B cell (primary cell): Measurements from ENCODE around the gene CDK6. TPM values are rescaled to one million over a fixed set of nuclear protein-coding genes. Genes with fewer than 3 reads are reported as not detected.

Experiments
- ATAC-seq: fragments of 200-7000 bp; cut with Tn5 transposase; one replicate; pipeline ENCODE4 v1.10.0; 2021; ENCODE audit warnings: low read depth, mild to moderate bottlenecking, moderate number of reproducible peaks, moderate library complexity
- CTCF ChIA-PET: fragments of 350-600 bp; sonication (Branson Sonifier 250); formaldehyde crosslinking; loops from one replicate; lab custom pipeline; 2021; ENCODE audit warnings: antibody characterized with exemption, inconsistent platforms; lab: Charles Lee
- POLR2A ChIA-PET: fragments of 350-600 bp; sonication (Branson Sonifier 250); formaldehyde crosslinking; loops from one replicate; lab custom pipeline; 2021; ENCODE audit warnings: antibody characterized with exemption; lab: Charles Lee
- DNase-seq: peaks from one replicate; pipeline ENCODE4 v3.0.0; 2013
- H2AFZ ChIP-seq: 2 replicates; pipeline ENCODE4 v1.6.1; 2012; ENCODE audit warnings: mild to moderate bottlenecking, low read depth, low read length; ENCODE audit not compliant: insufficient read depth, poor library complexity, severe bottlenecking
- H3K27ac ChIP-seq, 2 donors: 1 replicate in 1 of 2; 2 replicates in 1 of 2; pipeline ENCODE4 v1.5.1; 2012 to 2013; ENCODE audit warnings: low read length in 2 of 2, mild to moderate bottlenecking in 2 of 2, moderate library complexity in 1 of 2
- H3K27me3 ChIP-seq, 4 experiments: fragments of 200-600 bp in 1 of 4; sonication (generic) in 1 of 4; replicated peaks in 1 of 4; 1 replicate in 2 of 4; 2 replicates in 2 of 4; pipeline versions ENCODE4 v1.6.1 to v1.7.0; 2013 to 2016; ENCODE audit warnings: low read length in 3 of 4, mild to moderate bottlenecking in 2 of 4, mixed read lengths in 1 of 4, moderate library complexity in 1 of 4; ENCODE audit not compliant: insufficient read depth in 4 of 4, control insufficient read depth in 3 of 4; ENCODE audit errors: control extremely low read depth in 1 of 4
- H3K36me3 ChIP-seq, 2 experiments: replicated peaks in 1 of 2; 1 replicate in 1 of 2; 2 replicates in 1 of 2; pipeline versions ENCODE4 v1.6.1 to v1.7.1; 2013; ENCODE audit warnings: low read length in 1 of 2; ENCODE audit not compliant: insufficient read depth in 2 of 2, control insufficient read depth in 1 of 2; ENCODE audit errors: control extremely low read depth in 1 of 2, extremely low read depth in 1 of 2
- H3K4me1 ChIP-seq, 2 donors: fragments of 200-600 bp in 1 of 2; sonication (generic) in 1 of 2; 1 replicate in 1 of 2; 2 replicates in 1 of 2; pipeline versions ENCODE4 v1.5.1 to v1.6.1; 2013 to 2017; ENCODE audit warnings: low read length in 2 of 2; ENCODE audit not compliant: control insufficient read depth in 2 of 2, insufficient read depth in 2 of 2
- H3K4me2 ChIP-seq: replicated peaks from 2 replicates; pipeline ENCODE3; 2012; ENCODE audit warnings: mild to moderate bottlenecking, low read depth, low read length; ENCODE audit not compliant: poor library complexity, severe bottlenecking
- H3K4me3 ChIP-seq, 5 experiments: fragments of 200-600 bp in 1 of 5; sonication (generic) in 1 of 5; 1 replicate in 3 of 5; 2 replicates in 2 of 5; pipeline versions ENCODE4 v1.5.1 to v1.7.0; 2011 to 2016; ENCODE audit warnings: low read length in 4 of 5, mild to moderate bottlenecking in 4 of 5, low read depth in 2 of 5, control low read depth in 1 of 5, moderate library complexity in 1 of 5; ENCODE audit not compliant: insufficient read depth in 1 of 5; ENCODE audit errors: control extremely low read depth in 1 of 5, extremely low read depth in 1 of 5
- H3K79me2 ChIP-seq: fragments of 200-600 bp; sonication (generic); one replicate; pipeline ENCODE4 v1.6.0; 2016; ENCODE audit warnings: low read length; ENCODE audit not compliant: control insufficient read depth, insufficient read depth
- H3K9ac ChIP-seq: fragments of 200-600 bp; sonication (generic); 2 replicates; pipeline ENCODE4 v1.6.1; 2017; ENCODE audit warnings: mild to moderate bottlenecking, low read length, moderate library complexity
- H3K9me3 ChIP-seq, 3 donors: one replicate each; pipeline versions ENCODE4 v1.6.1 to v1.7.1; 2013; ENCODE audit warnings: low read length in 2 of 3; ENCODE audit not compliant: control insufficient read depth in 2 of 3, insufficient read depth in 1 of 3; ENCODE audit errors: control extremely low read depth in 1 of 3
- H4K20me1 ChIP-seq: 2 replicates; pipeline ENCODE4 v1.6.0; 2012; ENCODE audit warnings: mild to moderate bottlenecking, low read length; ENCODE audit not compliant: insufficient read depth, control insufficient read depth, poor library complexity, severe bottlenecking
- H3K27ac Mint-ChIP-seq: one replicate; pipeline ENCODE4 v1.8.0; 2021; ENCODE audit warnings: mixed read lengths
- H3K27me3 Mint-ChIP-seq: one replicate; pipeline ENCODE4 v1.8.0; 2021; ENCODE audit warnings: mixed read lengths
- H3K4me1 Mint-ChIP-seq: one replicate; pipeline ENCODE4 v1.8.0; 2021; ENCODE audit warnings: mixed read lengths
- H3K4me3 Mint-ChIP-seq: one replicate; pipeline ENCODE4 v1.8.0; 2021; ENCODE audit warnings: mixed read lengths
- H3K9me3 Mint-ChIP-seq: one replicate; pipeline ENCODE4 v1.8.0; 2022; ENCODE audit warnings: mixed read lengths; ENCODE audit not compliant: insufficient read depth
- CTCF ChIP-seq: fragments of 200-600 bp; IDR thresholded peaks from one replicate; pipeline ENCODE4 v1.8.0; 2022; ENCODE audit warnings: antibody characterized with exemption, mild to moderate bottlenecking
- EZH2 ChIP-seq: IDR thresholded peaks from 2 replicates; pipeline ENCODE4 v1.6.1; 2012; ENCODE audit warnings: borderline replicate concordance, low read depth, mild to moderate bottlenecking, moderate library complexity, low read length; ENCODE audit not compliant: insufficient read depth, poor library complexity, severe bottlenecking
- WGBS: methylation state at CpG from one replicate; pipeline ENCODE4 v1.1.5; 2013; ENCODE audit warnings: missing lambda C conversion rate; ENCODE audit not compliant: insufficient coverage; 5-methylcytosine and 5-hydroxymethylcytosine counted together
- intact Hi-C: fragments of 100-400 bp; cut with micrococcal nuclease; formaldehyde crosslinking; loops from one replicate; pipeline ENCODE4 v1.10.0; 2022
- polyA plus RNA-seq: library from polyadenylated mRNA; depleted of rRNA; stranded (reverse); fragments of >200 nt; gene quantifications from 2 replicates; pipeline ENCODE4 v1.2.3, GENCODE V29; 2012
- total RNA-seq, 2 donors: library from RNA; stranded (reverse); fragments of 120-200 nt in 1 of 2; gene quantifications; 1 replicate in 1 of 2; 2 replicates in 1 of 2; pipeline versions ENCODE4 v1.2.3 to v1.2.4, GENCODE V29; 2013 to 2022

The CDK6 gene
- total and polyA plus RNA-seq, 2 donors (not counting 1 experiment from before 2014, with no cell fraction given) = 3.0 to 14.6 TPM

- Histone ChIP-seq H2AFZ (no peak overlapping the region), H3K4me3 (no peak overlapping the region), H3K36me3 (peaks cover 0 to 7% of the 10 kb centered on the region in 2 experiments), H3K27ac (no peak overlapping the region), H3K9me3 (no peaks in the 10 kb centered on the region), H3K27me3 (no peaks in the 10 kb centered on the region), H4K20me1 (no peaks in the 10 kb centered on the region), H3K79me2 (peaks cover 14% of the 10 kb centered on the region), H3K4me1 (no peaks in the 10 kb centered on the region), H3K9ac (no peak overlapping the region), H3K4me2 (no peak overlapping the region)
- POLR2A ChIA-PET = no interaction called here
- Mint-ChIP-seq H3K4me3 (no peak overlapping the region), H3K27me3 (no peaks in the 10 kb centered on the region), H3K9me3 (no peaks in the 10 kb centered on the region), H3K27ac (no peak overlapping the region), H3K4me1 (peaks cover 9% of the 10 kb centered on the region)
- TF ChIP-seq CTCF = no peak
- TF ChIP-seq EZH2 = no peak
- no peak for DNase-seq
- no peak for ATAC-seq
- CTCF ChIA-PET = no interaction called here
- intact Hi-C loops = no loop called here
These were observed 68.9 kb downstream of the CDK6 start for GRCh38 chr7:92767437-92767836.

- peaks cover 0 to 6% of the 10 kb centered on the region in 2 experiments for H3K36me3 ChIP-seq
- CTCF ChIA-PET = interaction anchor here (1.0 kb wide), 1 partner anchor 13 kb away, joined by 3 read pairs; no protein-coding TSS in a partner anchor
- H3K4me1 Mint-ChIP-seq = peaks cover 9% of the 10 kb centered on the region
- H3K27me3 Mint-ChIP-seq = no peaks in the 10 kb centered on the region
- no peaks in the 10 kb centered on the region for H3K27me3 ChIP-seq
- H3K27ac Mint-ChIP-seq = no peak overlapping the region
- ATAC-seq (no peak), DNase-seq (no peak)
- no peak overlapping the region for H3K4me2 ChIP-seq
- no peak overlapping the region for H3K4me3 ChIP-seq
- H3K79me2 ChIP-seq = peaks cover 14% of the 10 kb centered on the region
- no peak overlapping the region for H3K27ac ChIP-seq
- TF ChIP-seq CTCF (no peak), EZH2 (no peak)
- POLR2A ChIA-PET = no interaction called here
- 100% methylated on average over 1 of the region's 3 CpGs for WGBS
- no peaks in the 10 kb centered on the region for H3K9me3 ChIP-seq
- no peak overlapping the region for H2AFZ ChIP-seq
- intact Hi-C loops = no loop called here
- H3K9ac ChIP-seq = no peak overlapping the region
- no peak overlapping the region for H3K4me3 Mint-ChIP-seq
- no peaks in the 10 kb centered on the region for H3K9me3 Mint-ChIP-seq
- no peaks in the 10 kb centered on the region for H4K20me1 ChIP-seq
- no peaks in the 10 kb centered on the region for H3K4me1 ChIP-seq
These were observed 69.8 kb downstream of the CDK6 start for GRCh38 chr7:92766461-92767003.
